Ovary (tissue), 9 donors: Measurements from ENCODE around the gene CHST13. TPM values are rescaled to one million over a fixed set of nuclear protein-coding genes. Genes with fewer than 3 reads are reported as not detected.

Experiments
- DNase-seq, 5 donors: peaks; one replicate each; pipeline ENCODE4 v3.0.0-alpha.2; 2019 to 2020
- H3K27ac ChIP-seq, 2 donors: fragments of 200-600 bp; one replicate each; pipeline versions ENCODE4 v1.5.1 to v1.8.0; 2019 to 2022
- H3K27me3 ChIP-seq: fragments of 200-600 bp; one replicate; pipeline ENCODE4 v1.8.0; 2022
- H3K36me3 ChIP-seq: fragments of 200-600 bp; sonication (generic); one replicate; pipeline ENCODE4 v1.5.1; 2019
- H3K4me1 ChIP-seq: one replicate; pipeline ENCODE4 v1.8.1; 2013; ENCODE audit warnings: mild to moderate bottlenecking, moderate library complexity; ENCODE audit not compliant: insufficient read depth
- H3K4me3 ChIP-seq: fragments of 200-600 bp; sonication (generic); one replicate; pipeline ENCODE4 v1.5.1; 2017
- H3K9me3 ChIP-seq, 2 donors: fragments of 200-600 bp in 1 of 2; sonication (generic) in 1 of 2; one replicate each; pipeline versions ENCODE4 v1.5.1 to v1.8.1; 2013 to 2019; ENCODE audit warnings: mild to moderate bottlenecking in 1 of 2, moderate library complexity in 1 of 2
- EP300 ChIP-seq: sonication (generic); formaldehyde crosslinking; IDR thresholded peaks from one replicate; pipeline ENCODE4 v1.6.1; 2017; ENCODE audit warnings: antibody characterized with exemption
- POLR2A ChIP-seq: fragments of 450-650 bp; IDR thresholded peaks from one replicate; pipeline ENCODE4 v1.6.1; 2017; ENCODE audit warnings: antibody characterized with exemption, mild to moderate bottlenecking, moderate library complexity
- WGBS, 3 donors: extraction: QIAGEN DNeasy Blood & Tissue Kit in 1 of 3; methylation state at CpG; one replicate each; pipeline versions ENCODE4 v1.1.5 to v1.1.7; 2013 to 2017; 5-methylcytosine and 5-hydroxymethylcytosine counted together
- intact Hi-C, 4 donors: fragments of 100-400 bp; cut with DNase I; formaldehyde crosslinking; loops; one replicate each; pipeline versions ENCODE4 v1.11.0 to v1.15.1; 2022 to 2023
- polyA plus RNA-seq, 2 donors: library from polyadenylated mRNA; stranded (reverse); fragments of 200-250 nt in 1 of 2; fragments of 350-450 nt in 1 of 2; fragmentation: Illumina TruSeq in 1 of 2; extraction: RNeasy Lipid Tissue Mini Kit (QIAGEN cat#74804) in 1 of 2; gene quantifications; one replicate each; pipeline ENCODE4 v1.2.3, GENCODE V29; 2013 to 2014
- total RNA-seq, 7 donors: library from RNA; depleted of rRNA in 2 of 7; stranded (reverse); fragments of >200 nt in 2 of 7; fragmentation: NEBNext Ultra II Directional in 3 of 7; extraction: Animal tissue kit (Norgen Biotek cat#: 25700) in 3 of 7; gene quantifications; one replicate each; pipeline versions ENCODE4 v1.1.0 to v1.2.4, GENCODE V29; 2016 to 2023
- TF ChIP-seq, protein P1 (sequence below), 3 donors: fragments of 450-650 bp in 2 of 3; fragments of 200-600 bp in 1 of 3; IDR thresholded peaks; one replicate each; pipeline versions ENCODE4 v1.5.1 to v1.8.0; 2016 to 2022; ENCODE audit warnings: antibody characterized with exemption in 3 of 3, mild to moderate bottlenecking in 1 of 3
- donor health status: DM: no; HTN: no; CAD: no; lungs with moderate emphysema.
- donor health status: DM: no; HTN: no; CAD: no.
- donor health status: Bipolar disorder and iron deficiency.
- donor health status: DM: yes; HTN: yes; CAD: no.
- donor health status: DM: no; HTN: no; CAD: no.
- donor health status: DM: yes; HTN: yes; CAD: no.

CHST13 gene
- total and polyA plus RNA-seq, 9 donors: 0.12 to 0.87 (median 0.31) TPM; not detected in 4

DNA sequence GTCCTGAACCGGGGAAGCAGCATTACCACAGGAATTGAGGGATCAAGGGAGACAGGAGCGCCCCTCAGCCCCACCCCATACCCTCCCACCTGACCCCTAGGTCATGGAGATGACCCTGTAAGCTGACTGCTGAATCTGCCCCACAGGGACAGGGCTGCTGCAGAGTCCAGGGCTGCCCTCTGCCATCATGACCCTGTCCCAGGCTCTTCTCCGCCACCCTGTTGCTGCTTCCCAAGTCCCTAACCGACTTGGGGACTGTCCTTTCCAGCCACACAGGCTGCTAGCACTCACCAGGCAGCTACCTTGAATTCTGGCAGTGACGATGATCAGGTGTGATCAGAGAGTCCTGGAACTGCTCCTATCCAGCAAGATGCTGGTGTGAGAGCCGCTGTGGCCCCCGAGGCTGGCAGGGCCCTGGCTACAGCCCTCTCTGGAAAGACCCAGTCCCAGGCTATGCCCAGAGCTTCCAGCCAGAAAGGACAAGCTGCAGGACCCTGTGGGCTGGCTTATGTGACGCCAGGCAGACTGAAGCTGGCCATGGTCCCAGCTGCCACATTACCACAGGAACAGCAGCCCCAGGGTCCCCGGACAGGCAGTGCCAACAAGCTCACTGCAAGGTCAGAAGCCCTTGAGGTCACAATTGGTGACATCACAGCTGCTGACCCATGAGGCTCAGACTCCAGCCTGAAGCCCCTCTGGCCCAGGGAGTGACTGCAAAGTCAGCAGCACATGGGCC is 34.5 kb downstream of the CHST13 start, which contains the start of gene C3orf22:
C3orf22 (minus strand) TSS at position 597 of the 736 bp plus-strand sequence. CDS start 5,542 bp downstream, outside the sequence.
- TF ChIP-seq, protein P1, sequence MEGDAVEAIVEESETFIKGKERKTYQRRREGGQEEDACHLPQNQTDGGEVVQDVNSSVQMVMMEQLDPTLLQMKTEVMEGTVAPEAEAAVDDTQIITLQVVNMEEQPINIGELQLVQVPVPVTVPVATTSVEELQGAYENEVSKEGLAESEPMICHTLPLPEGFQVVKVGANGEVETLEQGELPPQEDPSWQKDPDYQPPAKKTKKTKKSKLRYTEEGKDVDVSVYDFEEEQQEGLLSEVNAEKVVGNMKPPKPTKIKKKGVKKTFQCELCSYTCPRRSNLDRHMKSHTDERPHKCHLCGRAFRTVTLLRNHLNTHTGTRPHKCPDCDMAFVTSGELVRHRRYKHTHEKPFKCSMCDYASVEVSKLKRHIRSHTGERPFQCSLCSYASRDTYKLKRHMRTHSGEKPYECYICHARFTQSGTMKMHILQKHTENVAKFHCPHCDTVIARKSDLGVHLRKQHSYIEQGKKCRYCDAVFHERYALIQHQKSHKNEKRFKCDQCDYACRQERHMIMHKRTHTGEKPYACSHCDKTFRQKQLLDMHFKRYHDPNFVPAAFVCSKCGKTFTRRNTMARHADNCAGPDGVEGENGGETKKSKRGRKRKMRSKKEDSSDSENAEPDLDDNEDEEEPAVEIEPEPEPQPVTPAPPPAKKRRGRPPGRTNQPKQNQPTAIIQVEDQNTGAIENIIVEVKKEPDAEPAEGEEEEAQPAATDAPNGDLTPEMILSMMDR (IDR thresholded peaks at IDR 0.05): no peak
- no peak for TF ChIP-seq POLR2A
- TF ChIP-seq EP300: no peak
- Histone ChIP-seq H3K4me1 (no peaks in the 10 kb centered on the region), H3K9me3 (no peaks in the 10 kb centered on the region), H3K27me3 (no peaks in the 10 kb centered on the region), H3K27ac (no peak within 1 kb of the TSS), H3K36me3 (no peaks in the 10 kb centered on the region), H3K4me3 (no peak within 1 kb of the TSS)
- intact Hi-C loops: no loop called here
- DNase-seq: peak in 2 of 5 donors; percentile 3 to 18
- WGBS, 3 donors: 66 to 73% (median 71%) methylated on average over 7 to 9 of the region's 9 CpGs

DNA sequence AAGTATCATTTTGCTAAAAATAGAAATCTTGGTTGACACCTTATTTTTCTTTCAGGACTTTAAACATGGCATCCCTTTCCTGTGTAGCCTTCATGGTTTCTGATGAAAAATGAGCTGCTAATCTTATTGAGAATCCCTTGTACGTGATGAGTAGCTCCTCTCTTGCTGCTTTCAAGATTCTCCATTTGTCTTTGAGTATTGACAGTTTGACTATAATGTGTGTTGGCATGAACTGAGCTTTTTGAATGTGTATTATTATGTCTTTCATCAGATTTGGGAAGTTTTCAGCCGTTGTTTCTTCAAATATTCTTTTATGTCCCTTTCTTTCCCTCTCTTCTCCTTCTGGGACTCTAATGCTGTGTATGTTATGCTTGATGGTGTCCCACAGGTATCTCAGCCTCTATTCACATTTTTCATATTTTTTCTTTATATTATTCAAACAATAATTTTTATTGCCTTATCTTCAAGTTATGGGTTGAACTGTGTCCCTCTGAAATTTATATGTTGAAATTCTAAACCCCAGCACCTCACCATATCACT is 38.9 kb downstream of the CHST13 start:
- Histone ChIP-seq H3K4me3 (no peak overlapping the region), H3K27ac (no peak overlapping the region), H3K4me1 (no peaks in the 10 kb centered on the region), H3K9me3 (no peaks in the 10 kb centered on the region), H3K36me3 (no peaks in the 10 kb centered on the region), H3K27me3 (no peaks in the 10 kb centered on the region)
- DNase-seq: no peak
- intact Hi-C loops: no loop called here
- TF ChIP-seq EP300 (no peak), POLR2A (no peak)
- TF ChIP-seq, protein P1 (IDR thresholded peaks at IDR 0.05): no peak
- 80 to 89% (median 85%) methylated on average over 2 of the region's 2 CpGs for WGBS, 3 donors

DNA sequence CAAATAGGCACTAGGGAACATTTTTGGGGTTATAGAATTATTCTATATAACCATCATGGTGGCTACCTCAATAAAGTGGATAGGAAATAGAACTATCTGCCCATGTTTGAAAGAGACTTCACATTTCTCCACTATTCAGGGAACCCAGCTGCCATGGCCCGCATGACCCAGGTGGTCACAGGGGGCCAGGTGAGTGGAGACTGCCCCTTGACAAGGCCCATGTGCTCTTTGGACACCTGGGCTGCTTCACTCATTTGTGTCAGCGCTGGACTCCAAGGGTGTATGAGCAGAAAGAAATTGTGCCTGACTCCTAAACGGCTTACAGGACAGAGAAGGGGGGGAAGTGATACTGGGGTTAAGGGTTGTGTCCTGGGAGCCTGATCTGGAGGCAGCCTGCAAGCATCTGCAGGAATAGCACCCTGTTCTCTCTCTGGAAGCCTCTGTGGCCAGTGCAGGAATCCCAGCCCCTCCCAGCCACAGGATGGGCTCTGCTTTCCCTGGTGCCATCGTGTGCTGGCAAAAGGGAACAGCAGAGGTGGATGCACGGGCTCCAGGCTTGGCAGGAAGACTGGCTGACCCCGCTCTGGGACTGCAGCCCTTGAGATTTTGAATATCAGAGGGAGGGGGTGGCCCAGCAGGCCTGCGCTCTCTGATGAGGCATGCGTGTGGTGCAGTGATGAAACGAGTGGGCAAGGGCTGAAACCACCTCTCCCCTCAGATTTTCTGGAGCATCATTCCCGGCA is 43.9 kb downstream of the CHST13 start:
- intact Hi-C loops: no loop called here
- Histone ChIP-seq H3K27me3 (no peaks in the 10 kb centered on the region), H3K36me3 (no peaks in the 10 kb centered on the region), H3K27ac (no peak overlapping the region), H3K4me3 (no peak overlapping the region), H3K4me1 (no peaks in the 10 kb centered on the region), H3K9me3 (no peaks in the 10 kb centered on the region)
- WGBS, 3 donors: 49 to 55% (median 54%) methylated on average over 10 of the region's 10 CpGs
- TF ChIP-seq, protein P1 (IDR thresholded peaks at IDR 0.05): no peak
- no peak for TF ChIP-seq POLR2A
- TF ChIP-seq EP300: no peak
- no peak for DNase-seq

DNA sequence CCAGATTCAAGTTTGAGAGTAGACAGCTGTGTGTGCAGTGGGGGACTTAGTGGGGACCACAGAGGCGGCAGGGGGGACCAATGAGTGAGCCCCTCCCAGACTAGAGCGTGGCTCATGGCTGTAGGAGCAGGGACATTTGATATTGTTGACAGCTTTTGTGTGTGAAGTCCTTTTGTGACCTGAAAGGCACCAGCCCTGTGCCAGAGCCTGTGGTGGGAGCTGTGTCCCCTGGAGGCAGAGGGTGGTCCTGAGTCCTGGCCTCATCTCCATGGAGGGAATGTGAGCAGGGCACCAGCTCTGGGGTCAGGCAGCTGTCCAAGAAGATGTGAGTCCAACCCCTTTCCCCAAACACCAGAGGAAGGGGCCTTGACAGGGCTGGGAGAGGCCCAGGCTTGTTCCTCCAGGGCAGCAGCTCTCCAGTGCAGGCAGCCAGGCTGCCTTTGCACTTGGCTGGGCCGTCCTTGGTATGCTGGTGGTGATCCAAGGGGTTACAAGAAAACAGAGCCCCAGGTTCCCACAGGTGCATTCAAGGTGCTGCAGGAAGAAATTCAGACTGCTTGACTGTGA is 44.9 kb downstream of the CHST13 start:
- Histone ChIP-seq H3K36me3 (no peaks in the 10 kb centered on the region), H3K4me1 (no peaks in the 10 kb centered on the region), H3K27me3 (no peaks in the 10 kb centered on the region), H3K4me3 (no peak overlapping the region), H3K27ac (no peak overlapping the region), H3K9me3 (no peaks in the 10 kb centered on the region)
- 65 to 83% (median 78%) methylated on average over 3 of the region's 3 CpGs for WGBS, 3 donors
- no peak for DNase-seq
- intact Hi-C loops: no loop called here
- no peak for TF ChIP-seq POLR2A
- TF ChIP-seq EP300: no peak
- TF ChIP-seq, protein P1 (IDR thresholded peaks at IDR 0.05): no peak
